Endothelial cell of umbilical vein (primary cell): ENCODE data around the gene POP5.

Source experiments
- CTCF ChIP-seq, 2 donors: IDR thresholded peaks; 1 replicate in 1 of 2; 2 replicates in 1 of 2; pipeline ENCODE4 v1.5.1; 2011; ENCODE audit warnings: low read length in 2 of 2, mild to moderate bottlenecking in 2 of 2, moderate library complexity in 2 of 2, control low read depth in 1 of 2, inconsistent platforms in 1 of 2, low read depth in 1 of 2; ENCODE audit not compliant: insufficient read depth in 1 of 2; ENCODE audit errors: extremely low read depth in 1 of 2
- EZH2 ChIP-seq: IDR thresholded peaks from 2 replicates; pipeline ENCODE4 v1.6.1; 2012; ENCODE audit warnings: borderline replicate concordance, low read depth, mild to moderate bottlenecking, moderate library complexity, low read length, inconsistent platforms; ENCODE audit not compliant: severe bottlenecking
- MAX ChIP-seq: IDR thresholded peaks from 2 replicates; pipeline ENCODE4 v1.6.1; 2011; ENCODE audit not compliant: insufficient read depth, insufficient read length
- POLR2A ChIP-seq: IDR thresholded peaks from 2 replicates; pipeline ENCODE4 v1.6.1; 2012; ENCODE audit warnings: low read depth, mild to moderate bottlenecking, control low read depth, low read length

GRCh38 chr12:120584343-120585149 lies 3.3 kb upstream of the POP5 start:
- TF ChIP-seq MAX, result no peak
- no peak for TF ChIP-seq EZH2
- TF ChIP-seq CTCF (IDR thresholded peaks at IDR 0.05; ENCODE audit: extremely low read depth in 1 of 2, insufficient read depth in 1 of 2, low read depth in 1 of 2, low read length in 2 of 2), result peak; percentile 13 to 44
- no peak for TF ChIP-seq POLR2A
